Activated CD8-positive, alpha-beta T cell treated with anti-CD3 and anti-CD28 coated beads for 36 hours (primary cell): Measurements from ENCODE around the gene ATRNL1. TPM values are rescaled to one million over a fixed set of nuclear protein-coding genes. Genes with fewer than 3 reads are reported as not detected.

Experiments used
- ATAC-seq: fragments of 200-7000 bp; cut with Tn5 transposase; one replicate; pipeline ENCODE4 v1.10.0; 2021; ENCODE audit warnings: mild to moderate bottlenecking, moderate library complexity
- CTCF ChIA-PET: fragments of 350-600 bp; sonication (Branson Sonifier 250); formaldehyde crosslinking; loops from one replicate; lab custom pipeline; 2021; ENCODE audit warnings: antibody characterized with exemption; lab: Charles Lee
- POLR2A ChIA-PET: fragments of 350-600 bp; sonication (Branson Sonifier 250); formaldehyde crosslinking; loops from one replicate; lab custom pipeline; 2021; ENCODE audit warnings: antibody characterized with exemption; lab: Charles Lee
- DNase-seq: peaks from one replicate; pipeline ENCODE4 v3.0.0-alpha.2; 2020
- H3K27ac Mint-ChIP-seq: one replicate; pipeline ENCODE4 v1.8.0; 2021; ENCODE audit warnings: mild to moderate bottlenecking, mixed read lengths
- H3K27me3 Mint-ChIP-seq: one replicate; pipeline ENCODE4 v1.8.0; 2021; ENCODE audit warnings: mixed read lengths
- H3K36me3 Mint-ChIP-seq: one replicate; pipeline ENCODE4 v1.8.0; 2021; ENCODE audit warnings: low read depth, mixed read lengths
- H3K4me1 Mint-ChIP-seq: one replicate; pipeline ENCODE4 v1.8.0; 2021; ENCODE audit warnings: low read depth, mixed read lengths
- H3K4me3 Mint-ChIP-seq: one replicate; pipeline ENCODE4 v1.8.0; 2021; ENCODE audit warnings: mild to moderate bottlenecking, moderate library complexity, mixed read lengths
- H3K9me3 Mint-ChIP-seq: one replicate; pipeline ENCODE4 v1.8.0; 2021; ENCODE audit warnings: mixed read lengths
- CTCF ChIP-seq: fragments of 200-600 bp; IDR thresholded peaks from one replicate; pipeline ENCODE4 v1.8.0; 2022; ENCODE audit warnings: antibody characterized with exemption, mild to moderate bottlenecking
- intact Hi-C: fragments of 100-400 bp; cut with micrococcal nuclease; formaldehyde crosslinking; loops from one replicate; pipeline ENCODE4 v1.10.0; 2022
- total RNA-seq, 2 experiments: library from RNA; stranded (reverse); gene quantifications; one replicate each; pipeline ENCODE4 v1.2.3, GENCODE V29; 2021

ATRNL1 gene
- total RNA-seq, 2 experiments from 2014 or later = not detected

- POLR2A ChIA-PET = no interaction called here
- no peak overlapping the region for H3K4me3 Mint-ChIP-seq
- DNase-seq (no peak), ATAC-seq (no peak)
- CTCF ChIA-PET = no interaction called here
- H3K9me3 Mint-ChIP-seq = peaks cover 4% of the 10 kb centered on the region
- no peak for TF ChIP-seq CTCF
- intact Hi-C loops = no loop called here
- H3K27ac Mint-ChIP-seq = no peak overlapping the region
- H3K4me1 Mint-ChIP-seq = no peaks in the 10 kb centered on the region
- no peaks in the 10 kb centered on the region for H3K36me3 Mint-ChIP-seq
- H3K27me3 Mint-ChIP-seq = no peaks in the 10 kb centered on the region
These were observed 446.1 kb downstream of the ATRNL1 start for GRCh38 chr10:115539142-115539762.

- intact Hi-C loops = no loop called here
- POLR2A ChIA-PET = no interaction called here
- H3K36me3 Mint-ChIP-seq = no peaks in the 10 kb centered on the region
These were observed 462.8 kb downstream of the ATRNL1 start for GRCh38 chr10:115555887-115556402.

GRCh38 chr10:115558252-115558651 is 465.1 kb downstream of the ATRNL1 start:
- no peaks in the 10 kb centered on the region for H3K27me3 Mint-ChIP-seq
- ChIA-PET POLR2A (no interaction called here), CTCF (no interaction called here)
- H3K4me3 Mint-ChIP-seq = no peak overlapping the region
- H3K9me3 Mint-ChIP-seq = peaks cover 1% of the 10 kb centered on the region
- H3K27ac Mint-ChIP-seq = no peak overlapping the region
- ATAC-seq (no peak), DNase-seq (no peak)
- no peaks in the 10 kb centered on the region for H3K4me1 Mint-ChIP-seq
- no peak for TF ChIP-seq CTCF
- H3K36me3 Mint-ChIP-seq = no peaks in the 10 kb centered on the region
- intact Hi-C loops = no loop called here

More at GRCh38 chr10:115555887-115556402, 462.8 kb downstream of the ATRNL1 start:
- CTCF ChIA-PET = no interaction called here
- no peak for TF ChIP-seq CTCF
- Mint-ChIP-seq H3K27ac (no peak overlapping the region), H3K27me3 (no peaks in the 10 kb centered on the region), H3K4me1 (no peaks in the 10 kb centered on the region), H3K4me3 (no peak overlapping the region), H3K9me3 (peaks cover 1% of the 10 kb centered on the region)
- ATAC-seq (no peak), DNase-seq (no peak)

DNA sequence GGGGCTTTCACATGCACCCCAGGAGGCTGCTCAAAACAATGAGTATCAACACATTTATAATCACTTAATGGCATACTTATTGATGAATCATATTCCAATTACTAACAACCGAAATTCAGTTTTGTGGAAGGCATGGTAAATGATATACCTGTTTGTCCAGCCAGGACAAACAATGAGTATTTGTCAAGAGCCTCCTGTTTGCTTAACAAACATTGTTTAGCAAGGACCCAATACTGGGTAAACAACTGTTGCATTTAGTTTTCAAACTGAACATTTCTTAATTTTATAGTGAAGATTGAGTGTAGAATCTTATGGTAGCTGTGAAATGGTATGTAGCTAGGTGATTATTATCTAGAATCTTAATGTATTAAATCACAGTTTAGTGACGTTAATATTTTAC is 473.7 kb downstream of the ATRNL1 start:
- ATAC-seq (no peak), DNase-seq (no peak)
- peaks cover 1% of the 10 kb centered on the region for H3K9me3 Mint-ChIP-seq
- H3K36me3 Mint-ChIP-seq = no peaks in the 10 kb centered on the region
- H3K4me3 Mint-ChIP-seq = no peak overlapping the region
- intact Hi-C loops = no loop called here
- no peaks in the 10 kb centered on the region for H3K4me1 Mint-ChIP-seq
- no peak overlapping the region for H3K27ac Mint-ChIP-seq
- ChIA-PET CTCF (no interaction called here), POLR2A (no interaction called here)
- TF ChIP-seq CTCF = no peak
- no peaks in the 10 kb centered on the region for H3K27me3 Mint-ChIP-seq

DNA sequence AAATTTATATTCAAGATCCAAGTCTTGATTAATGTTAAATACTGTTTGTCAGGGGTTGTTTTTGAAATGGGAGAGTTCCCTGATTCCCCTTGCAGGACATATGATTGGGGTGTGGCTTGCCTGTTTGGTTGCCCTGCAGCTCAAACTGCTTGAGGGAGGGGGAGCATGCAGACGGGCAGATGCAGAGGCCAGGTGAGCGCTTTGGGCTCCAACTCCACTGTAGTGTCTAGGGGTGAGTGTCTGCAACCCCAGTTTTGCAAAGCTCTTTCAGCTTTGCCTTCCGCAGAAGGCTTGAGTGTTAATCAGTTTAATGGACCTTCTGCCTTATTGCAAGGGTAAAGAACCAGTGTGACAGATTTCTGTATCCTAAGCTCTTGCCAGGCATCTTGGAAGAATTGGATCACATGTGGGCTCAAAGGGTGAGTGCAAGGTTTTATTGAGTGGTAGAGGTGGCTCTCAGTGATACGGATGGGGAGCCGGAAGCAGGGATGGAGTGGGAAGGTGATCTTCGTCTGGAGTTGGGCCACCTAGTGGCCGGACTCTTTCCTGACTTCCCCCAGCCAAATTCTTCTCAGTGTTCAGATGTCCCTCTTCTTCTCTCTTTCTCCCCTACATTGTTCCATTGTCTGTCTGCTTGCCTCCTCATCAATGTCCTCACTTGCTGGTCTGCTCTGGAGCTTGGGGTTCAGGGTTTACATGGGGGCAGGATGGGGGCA is 479.7 kb downstream of the ATRNL1 start:
- Mint-ChIP-seq H3K4me3 (no peak overlapping the region), H3K27me3 (no peaks in the 10 kb centered on the region), H3K27ac (no peak overlapping the region), H3K4me1 (no peaks in the 10 kb centered on the region), H3K36me3 (no peaks in the 10 kb centered on the region), H3K9me3 (peaks cover 2% of the 10 kb centered on the region)
- intact Hi-C loops = no loop called here
- CTCF ChIA-PET = no interaction called here
- POLR2A ChIA-PET = interaction anchor here (0.6 kb wide), 1 partner anchor 129 kb away, joined by 4 read pairs; no protein-coding TSS in a partner anchor
- no peak for TF ChIP-seq CTCF
- ATAC-seq (no peak), DNase-seq (no peak)
